ENCODE measurements around the gene ACSS2.

The ACSS2 gene

DNA sequence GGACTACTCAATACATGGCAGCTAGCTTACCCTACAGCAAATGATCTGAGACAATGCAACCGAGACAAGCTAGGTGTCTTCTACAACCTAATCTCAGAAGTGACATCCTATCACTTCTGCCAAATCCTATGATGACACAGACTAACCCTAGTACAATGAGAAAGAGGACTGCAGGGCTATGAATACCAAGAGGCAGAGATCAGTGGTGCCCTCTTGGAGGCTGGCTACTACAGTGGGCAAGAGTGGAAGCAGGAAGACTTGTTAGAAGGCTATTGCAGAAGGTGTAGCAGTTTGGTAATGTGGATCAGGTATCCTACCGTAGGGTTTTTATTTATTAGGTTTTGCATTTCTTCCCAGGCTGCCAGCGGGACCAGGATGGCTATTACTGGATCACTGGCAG, 48.9 kb downstream of the ACSS2 start:
- TF ChIP-seq CTCF (conservative IDR thresholded peaks at IDR 0.05; ENCODE audit: low read depth, low read length) = no peak
- no peak for DNase-seq (ENCODE audit: low read depth)
- H3K4me3 ChIP-seq (ENCODE audit: low read length) = no peak overlapping the region

- no peak for TF ChIP-seq CTCF (conservative IDR thresholded peaks at IDR 0.05; ENCODE audit: low read depth, low read length)
- H3K4me3 ChIP-seq (ENCODE audit: low read length) = no peak overlapping the region
- DNase-seq (ENCODE audit: low read depth) = no peak
Observed at GRCh38 chr20:34925981-34926380, 49.6 kb downstream of the ACSS2 start.

- DNase-seq (ENCODE audit: low read depth) = no peak
- no peak overlapping the region for H3K4me3 ChIP-seq (ENCODE audit: low read length)
- no peak for TF ChIP-seq CTCF (conservative IDR thresholded peaks at IDR 0.05; ENCODE audit: low read depth, low read length)
Observed at GRCh38 chr20:34926581-34926980, 50.2 kb downstream of the ACSS2 start.

DNA sequence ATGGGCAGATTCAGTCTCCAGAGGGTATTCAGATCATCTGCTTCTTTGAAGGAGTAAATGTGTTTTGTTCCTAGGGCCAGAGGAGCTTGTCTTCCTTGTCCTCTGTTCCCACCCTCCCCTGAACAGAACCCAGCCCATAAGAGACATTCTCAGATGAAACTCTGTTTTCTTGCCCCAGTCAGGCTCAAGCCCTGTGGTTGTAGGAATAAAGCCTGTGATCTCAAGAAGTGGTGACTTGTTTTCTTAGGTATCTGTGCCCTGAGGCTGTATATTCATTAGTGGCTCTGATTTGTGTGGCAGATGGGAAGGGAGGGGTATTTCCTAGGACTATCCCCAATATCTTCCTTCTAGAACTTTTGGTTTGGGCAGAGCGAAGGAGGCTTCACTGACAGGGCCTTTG, 51.3 kb downstream of the ACSS2 start:
- H3K4me3 ChIP-seq (ENCODE audit: low read length) = no peak overlapping the region
- no peak for DNase-seq (ENCODE audit: low read depth)
- TF ChIP-seq CTCF (conservative IDR thresholded peaks at IDR 0.05; ENCODE audit: low read depth, low read length) = no peak

GRCh38 chr20:34928411-34928810, 52.0 kb downstream of the ACSS2 start:
- DNase-seq (ENCODE audit: low read depth) = no peak
- H3K4me3 ChIP-seq (ENCODE audit: low read length) = no peak overlapping the region
- no peak for TF ChIP-seq CTCF (conservative IDR thresholded peaks at IDR 0.05; ENCODE audit: low read depth, low read length)

GRCh38 chr20:34931771-34932170, 55.4 kb downstream of the ACSS2 start:
- no peak for DNase-seq (ENCODE audit: low read depth)
- TF ChIP-seq CTCF (conservative IDR thresholded peaks at IDR 0.05; ENCODE audit: low read depth, low read length) = no peak
- H3K4me3 ChIP-seq (ENCODE audit: low read length) = no peak overlapping the region

DNA sequence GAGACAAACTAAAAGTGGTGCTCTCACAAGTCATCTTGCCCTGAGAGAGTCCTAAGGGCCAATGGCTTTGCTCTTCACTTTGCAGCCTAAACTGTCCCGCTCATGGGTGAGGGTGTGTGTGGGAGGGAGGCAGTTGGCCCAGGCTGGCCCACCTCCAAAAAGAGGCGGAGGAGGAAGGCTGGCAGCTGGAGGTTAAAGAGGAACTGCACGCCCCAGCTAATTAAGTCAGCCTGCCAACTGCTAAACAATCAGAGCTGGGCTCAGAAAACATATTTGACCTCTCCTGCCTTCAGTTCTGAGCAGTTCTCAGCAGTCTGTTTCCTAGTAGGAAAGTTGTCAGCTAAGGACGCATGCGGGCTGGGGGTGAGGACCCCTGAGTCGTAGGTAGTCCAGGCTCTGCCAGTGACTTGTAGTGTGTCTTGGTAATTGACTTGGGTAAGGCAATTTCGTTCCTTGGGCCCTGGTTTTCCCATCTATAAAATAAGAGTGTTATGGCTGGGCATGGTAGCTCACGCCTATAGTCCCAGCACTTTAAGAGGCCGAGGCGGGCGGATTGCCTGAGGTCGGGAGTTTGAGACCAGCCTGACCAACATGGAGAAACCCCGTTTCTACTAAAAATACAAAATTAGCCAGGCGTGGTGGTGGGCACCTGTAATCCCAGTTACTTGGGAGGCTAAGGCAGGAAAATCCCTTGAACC, 62.2 kb downstream of the ACSS2 start:
- no peak for DNase-seq (ENCODE audit: low read depth)
- TF ChIP-seq CTCF (conservative IDR thresholded peaks at IDR 0.05; ENCODE audit: low read depth, low read length) = no peak
- no peak overlapping the region for H3K4me3 ChIP-seq (ENCODE audit: low read length)

Data from retinal pigment epithelial cell (primary cell).